HepG2 (cell line): ENCODE data around the gene DUS1L. TPM values are rescaled to one million over a fixed set of nuclear protein-coding genes. Genes with fewer than 3 reads are reported as not detected.

Experiments
- CENPT ChIP-seq: sonication (generic); formaldehyde crosslinking; IDR thresholded peaks from 2 replicates; pipeline ENCODE4 v1.8.0; 2022; ENCODE audit warnings: low read depth, mild to moderate bottlenecking, moderate library complexity, missing genetic modification reagents
- CERS6 ChIP-seq: sonication (generic); formaldehyde crosslinking; IDR thresholded peaks from 2 replicates; pipeline ENCODE4 v1.5.0; 2020; ENCODE audit warnings: missing genetic modification reagents
- CREM ChIP-seq, 2 experiments: sonication (generic) in 1 of 2; formaldehyde crosslinking in 1 of 2; IDR thresholded peaks; 2 replicates each; pipeline versions ENCODE4 v1.4.0 to v1.6.1; 2016 to 2020; ENCODE audit warnings: antibody characterized with exemption in 1 of 2, mild to moderate bottlenecking in 1 of 2, missing genetic modification reagents in 1 of 2
- HIC2 ChIP-seq: sonication (generic); formaldehyde crosslinking; IDR thresholded peaks from 2 replicates; pipeline ENCODE4 v1.9.0; 2022; ENCODE audit warnings: low read depth, missing genetic modification reagents
- HOXA3 ChIP-seq: sonication (generic); formaldehyde crosslinking; IDR thresholded peaks from 2 replicates; pipeline ENCODE4 v1.5.0; 2020; ENCODE audit warnings: missing genetic modification reagents
- LRRFIP1 ChIP-seq: sonication (generic); formaldehyde crosslinking; conservative IDR thresholded peaks from 2 replicates; pipeline ENCODE4 v1.4.0; 2020; ENCODE audit warnings: missing genetic modification reagents
- PAX8 ChIP-seq: sonication (generic); formaldehyde crosslinking; IDR thresholded peaks from 2 replicates; pipeline ENCODE4 v1.8.0; 2022; ENCODE audit warnings: mild to moderate bottlenecking, missing genetic modification reagents, borderline replicate concordance
- SMC3 ChIP-seq: IDR thresholded peaks from 2 replicates; pipeline ENCODE4 v1.6.1; 2011; ENCODE audit warnings: low read length, improper control_type of control experiment
- SSRP1 ChIP-seq: IDR thresholded peaks from 2 replicates; pipeline ENCODE4 v1.6.1; 2016; ENCODE audit warnings: control low read depth
- TFE3 ChIP-seq: IDR thresholded peaks from 2 replicates; pipeline ENCODE4 v1.6.1; 2016
- ZC3H4 ChIP-seq: sonication (generic); formaldehyde crosslinking; IDR thresholded peaks from 2 replicates; pipeline ENCODE4 v1.4.0; 2020; ENCODE audit warnings: missing genetic modification reagents, borderline replicate concordance
- ZNF280B ChIP-seq: sonication (generic); formaldehyde crosslinking; IDR thresholded peaks from 2 replicates; pipeline ENCODE4 v1.5.0; 2020; ENCODE audit warnings: missing genetic modification reagents, mild to moderate bottlenecking, borderline replicate concordance
- ZNF609 ChIP-seq: sonication (generic); formaldehyde crosslinking; IDR thresholded peaks from 2 replicates; pipeline ENCODE4 v1.4.0; 2020; ENCODE audit warnings: mild to moderate bottlenecking, missing genetic modification reagents, borderline replicate concordance
- polyA plus RNA-seq, 8 experiments: library from polyadenylated mRNA; depleted of rRNA in 3 of 8; stranded (reverse) in 7 of 8; unstranded in 1 of 8; fragments of >200 nt; fragmentation: Illumina TruSeq in 4 of 8; extraction: Trizol in 4 of 8; gene quantifications; 2 replicates each; pipeline versions ENCODE4 v1.2.1 to v1.2.3, GENCODE V29; 2011 to 2016; ENCODE audit warnings: low read depth in 4 of 8, missing spikeins in 1 of 8, mixed read lengths in 1 of 8; ENCODE audit not compliant: insufficient read depth in 1 of 8
- total RNA-seq, 5 experiments: library from RNA; depleted of rRNA; stranded (reverse); fragments of >200 nt; fragmentation: Illumina TruSeq; extraction: Trizol; gene quantifications; 2 replicates each; pipeline ENCODE4 v1.2.3, GENCODE V29; 2016; ENCODE audit warnings: low read depth in 1 of 5

Gene DUS1L
- total and polyA plus RNA-seq, 2 of the 13 experiments (the other 11 are each of a cell fraction or from before 2014, with no cell fraction given): 81.0 to 109 TPM

GRCh38 chr17:82056729-82057621, 8.6 kb downstream of the DUS1L start (continued):
- TF ChIP-seq HIC2 (peak; percentile 96), LRRFIP1 (CRISPR knock-in tag) (no peak), ZC3H4 (CRISPR knock-in tag) (no peak), CREM (IDR thresholded peaks at IDR 0.05) (peak; percentile 42; the same call in 1 of the 2 replicates), CREM (CRISPR knock-in tag; IDR thresholded peaks at IDR 0.05) (no peak), ZNF280B (CRISPR knock-in tag) (no peak; the same call in 1 of the 2 replicates), ZNF609 (CRISPR knock-in tag) (peak; percentile 74), SMC3 (no peak), SSRP1 (CRISPR knock-in tag) (peak; percentile 37; the same call in 1 of the 2 replicates), CENPT (CRISPR knock-in tag) (no peak; the same call in 1 of the 2 replicates), CERS6 (CRISPR knock-in tag) (no peak), TFE3 (CRISPR knock-in tag) (peak; percentile 68; the same call in 1 of the 2 replicates), HOXA3 (CRISPR knock-in tag) (peak; percentile 83), PAX8 (CRISPR knock-in tag) (peak; percentile 39; the same call in 1 of the 2 replicates)
